IMR-90 (cell line): Measurements from ENCODE around the gene MDFI. TPM values are rescaled to one million over a fixed set of nuclear protein-coding genes. Genes with fewer than 3 reads are reported as not detected.

Experiments
- ATAC-seq: fragments of 200-7000 bp; cut with Tn5 transposase; 2 replicates; pipeline ENCODE4 v1.9.1; 2020; ENCODE audit warnings: low read depth, mild to moderate bottlenecking, moderate library complexity
- BruUV-seq: library from RNA; stranded (reverse); fragments of 400-500 nt; replicated peaks from 2 replicates; lab custom pipeline; 2021; lab: Mats Ljungman, UMichigan
- CTCF ChIA-PET: fragments of 300-600 bp; formaldehyde crosslinking; extraction: SDS; loops from one replicate; lab custom pipeline; 2021; ENCODE audit warnings: antibody characterized with exemption; lab: Yijun Ruan, JAX
- POLR2A ChIA-PET: fragments of 300-600 bp; sonication (Branson Sonifier 250); formaldehyde crosslinking; loops from one replicate; lab custom pipeline; 2022; ENCODE audit warnings: antibody characterized with exemption; ENCODE audit not compliant: unreplicated experiment; lab: Charles Lee
- DNase-seq: peaks from one replicate; pipeline ENCODE4 v3.0.0; 2013
- H2AFZ ChIP-seq: replicated peaks from 2 replicates; pipeline ENCODE3; 2013; ENCODE audit warnings: low read length, mild to moderate bottlenecking; ENCODE audit not compliant: poor library complexity
- H2AK5ac ChIP-seq: 2 replicates; pipeline ENCODE4 v1.6.1; 2013; ENCODE audit warnings: low read depth, low read length, inconsistent platforms
- H2AK9ac ChIP-seq: replicated peaks from 2 replicates; pipeline ENCODE3; 2013; ENCODE audit warnings: mild to moderate bottlenecking, low read depth, low read length, moderate library complexity; ENCODE audit not compliant: poor library complexity
- H2BK120ac ChIP-seq: 2 replicates; pipeline ENCODE4 v1.6.1; 2013; ENCODE audit warnings: low read depth, low read length, inconsistent platforms
- H2BK15ac ChIP-seq: 3 replicates; pipeline ENCODE4 v1.6.1; 2013; ENCODE audit warnings: low read depth, low read length, inconsistent platforms
- H2BK20ac ChIP-seq: 2 replicates; pipeline ENCODE4 v1.6.1; 2013; ENCODE audit warnings: low read depth, mild to moderate bottlenecking, inconsistent platforms, low read length, moderate library complexity
- H2BK5ac ChIP-seq: 2 replicates; pipeline ENCODE4 v1.6.1; 2013; ENCODE audit warnings: mild to moderate bottlenecking, low read depth, low read length, inconsistent platforms; ENCODE audit not compliant: poor library complexity, severe bottlenecking
- H3K14ac ChIP-seq: replicated peaks from 2 replicates; pipeline ENCODE4 v1.6.1; 2013; ENCODE audit warnings: low read depth, low read length, inconsistent platforms
- H3K18ac ChIP-seq: 2 replicates; pipeline ENCODE4 v1.6.1; 2013; ENCODE audit warnings: low read depth, low read length, control low read depth
- H3K23ac ChIP-seq: 2 replicates; pipeline ENCODE4 v1.6.1; 2013; ENCODE audit warnings: low read depth, low read length, inconsistent platforms
- H3K27ac ChIP-seq: 2 replicates; pipeline ENCODE4 v1.5.1; 2013; ENCODE audit warnings: mild to moderate bottlenecking, control low read depth, low read length; ENCODE audit not compliant: insufficient read depth
- H3K27me3 ChIP-seq: 2 replicates; pipeline ENCODE4 v1.6.1; 2013; ENCODE audit warnings: low read length; ENCODE audit not compliant: control insufficient read depth, insufficient read depth
- H3K36me3 ChIP-seq: 2 replicates; pipeline ENCODE4 v1.6.1; 2013; ENCODE audit warnings: low read length, mixed read lengths; ENCODE audit not compliant: control insufficient read depth, insufficient read depth
- H3K4ac ChIP-seq: 2 replicates; pipeline ENCODE4 v1.6.1; 2013; ENCODE audit warnings: low read depth, low read length, inconsistent platforms
- H3K4me1 ChIP-seq: 2 replicates; pipeline ENCODE4 v1.6.1; 2013; ENCODE audit warnings: low read length, mixed read lengths; ENCODE audit not compliant: control insufficient read depth, insufficient read depth
- H3K4me2 ChIP-seq: 2 replicates; pipeline ENCODE4 v1.6.1; 2013; ENCODE audit warnings: low read depth, mild to moderate bottlenecking, control low read depth, low read length, moderate library complexity
- H3K4me3 ChIP-seq: 2 replicates; pipeline ENCODE4 v1.5.1; 2013; ENCODE audit warnings: low read depth, mild to moderate bottlenecking, control low read depth, low read length, moderate library complexity; ENCODE audit not compliant: insufficient read depth
- H3K56ac ChIP-seq: 2 replicates; pipeline ENCODE4 v1.6.1; 2013; ENCODE audit warnings: low read length, inconsistent platforms; ENCODE audit not compliant: insufficient read depth; ENCODE audit errors: extremely low read depth
- H3K79me1 ChIP-seq, 2 experiments: 2 replicates each; pipeline ENCODE4 v1.6.1; 2013; ENCODE audit warnings: low read length in 2 of 2, inconsistent platforms in 1 of 2, low read depth in 1 of 2
- H3K9ac ChIP-seq: 2 replicates; pipeline ENCODE4 v1.6.1; 2013; ENCODE audit warnings: low read depth, low read length, control low read depth
- H3K9me1 ChIP-seq: 2 replicates; pipeline ENCODE4 v1.6.1; 2013; ENCODE audit warnings: low read length, inconsistent platforms; ENCODE audit not compliant: insufficient read depth
- H3K9me3 ChIP-seq: 2 replicates; pipeline ENCODE4 v1.6.1; 2013; ENCODE audit warnings: low read length; ENCODE audit not compliant: control insufficient read depth, insufficient read depth
- H4K20me1 ChIP-seq: 2 replicates; pipeline ENCODE4 v1.6.1; 2013; ENCODE audit warnings: low read length, inconsistent platforms; ENCODE audit not compliant: insufficient read depth
- H4K5ac ChIP-seq: 2 replicates; pipeline ENCODE4 v1.6.1; 2013; ENCODE audit warnings: mild to moderate bottlenecking, low read depth, low read length, control low read depth
- H4K8ac ChIP-seq, 2 experiments: 2 replicates each; pipeline ENCODE4 v1.6.1; 2013; ENCODE audit warnings: low read depth in 2 of 2, low read length in 2 of 2, control low read depth in 1 of 2, inconsistent platforms in 1 of 2
- H4K91ac ChIP-seq: 2 replicates; pipeline ENCODE4 v1.6.1; 2013; ENCODE audit warnings: low read depth, low read length, inconsistent platforms; ENCODE audit not compliant: insufficient read depth
- BHLHE40 ChIP-seq: fragments of 150-350 bp; IDR thresholded peaks from 2 replicates; pipeline ENCODE4 v1.6.1; 2016; ENCODE audit warnings: mild to moderate bottlenecking, low read depth, low read length
- CEBPB ChIP-seq: IDR thresholded peaks from 2 replicates; pipeline ENCODE4 v1.6.1; 2012; ENCODE audit warnings: low read depth, low read length, improper control_type of control experiment
- CHD1 ChIP-seq: IDR thresholded peaks from 2 replicates; pipeline ENCODE4 v1.6.1; 2012; ENCODE audit warnings: low read depth, low read length, improper control_type of control experiment
- CTCF ChIP-seq: conservative IDR thresholded peaks from 2 replicates; pipeline ENCODE4 v1.5.1; 2012; ENCODE audit warnings: mild to moderate bottlenecking, low read depth, low read length, improper control_type of control experiment
- ELK1 ChIP-seq: fragments of 150-350 bp; IDR thresholded peaks from 2 replicates; pipeline ENCODE4 v1.6.1; 2016; ENCODE audit warnings: low read depth, mild to moderate bottlenecking, low read length, moderate library complexity, borderline replicate concordance
- FOS ChIP-seq: fragments of 150-350 bp; IDR thresholded peaks from 2 replicates; pipeline ENCODE4 v1.6.1; 2016; ENCODE audit warnings: low read depth, low read length
- MAFK ChIP-seq: IDR thresholded peaks from 2 replicates; pipeline ENCODE4 v1.6.1; 2012; ENCODE audit warnings: low read depth, low read length, improper control_type of control experiment
- MAZ ChIP-seq: IDR thresholded peaks from 2 replicates; pipeline ENCODE4 v1.6.1; 2012; ENCODE audit warnings: low read depth, mild to moderate bottlenecking, low read length, improper control_type of control experiment, moderate library complexity, borderline replicate concordance
- MXI1 ChIP-seq: IDR thresholded peaks from 2 replicates; pipeline ENCODE4 v1.6.1; 2012; ENCODE audit warnings: low read depth, mild to moderate bottlenecking, low read length, moderate library complexity, borderline replicate concordance
- NFE2L2 ChIP-seq: fragments of 150-350 bp; IDR thresholded peaks from 2 replicates; pipeline ENCODE4 v1.6.1; 2016; ENCODE audit warnings: low read depth, mild to moderate bottlenecking, low read length
- POLR2A ChIP-seq: IDR thresholded peaks from 2 replicates; pipeline ENCODE4 v1.6.1; 2012; ENCODE audit warnings: mild to moderate bottlenecking, low read depth, low read length
- RAD21 ChIP-seq: IDR thresholded peaks from 2 replicates; pipeline ENCODE4 v1.6.1; 2012; ENCODE audit warnings: low read length, improper control_type of control experiment
- RCOR1 ChIP-seq: IDR thresholded peaks from 2 replicates; pipeline ENCODE4 v1.6.1; 2012; ENCODE audit warnings: mild to moderate bottlenecking, low read length, improper control_type of control experiment; ENCODE audit not compliant: insufficient replicate concordance
- RFX5 ChIP-seq: IDR thresholded peaks from 2 replicates; pipeline ENCODE4 v1.8.0; 2012; ENCODE audit warnings: low read depth, mild to moderate bottlenecking, low read length, moderate library complexity
- SMC3 ChIP-seq: fragments of 150-350 bp; IDR thresholded peaks from 2 replicates; pipeline ENCODE4 v1.6.1; 2016; ENCODE audit warnings: low read depth, mild to moderate bottlenecking, antibody characterized with exemption, low read length, moderate library complexity
- USF2 ChIP-seq: fragments of 150-350 bp; IDR thresholded peaks from 2 replicates; pipeline ENCODE4 v1.6.1; 2017; ENCODE audit warnings: mild to moderate bottlenecking, antibody characterized with exemption, low read length, low read depth
- WGBS, 2 experiments: methylation state at CpG; one replicate each; pipeline versions ENCODE4 v1.1.5 to v1.1.7; 2013; ENCODE audit warnings: missing lambda C conversion rate in 2 of 2; ENCODE audit not compliant: insufficient read length in 1 of 2; ENCODE audit errors: extremely low coverage in 2 of 2; 5-methylcytosine and 5-hydroxymethylcytosine counted together
- dilution Hi-C: fragments of 300-500 bp; cut with HindIII; formaldehyde crosslinking; loops from one replicate; pipeline ENCODE4 v1.14.3; 2018; ENCODE audit warnings: low sequenced_read_pairs; ENCODE audit not compliant: unreplicated experiment
- in situ Hi-C: fragments of 300-500 bp; cut with MboI; formaldehyde crosslinking; loops from 3 replicates; pipeline ENCODE4 v1.14.3; 2019; ENCODE audit warnings: low sequenced_read_pairs, inconsistent platforms, mixed read lengths
- intact Hi-C: fragments of 100-400 bp; cut with micrococcal nuclease; formaldehyde crosslinking; loops from 2 replicates; pipeline ENCODE4 v1.10.0; 2022
- polyA plus RNA-seq, 3 experiments: library from polyadenylated mRNA; depleted of rRNA; stranded (reverse); fragments of >200 nt; gene quantifications; 2 replicates each; pipeline ENCODE4 v1.2.3, GENCODE V29; 2012; ENCODE audit warnings: low replicate concordance in 1 of 3
- total RNA-seq: library from RNA; depleted of rRNA; stranded (reverse); fragments of >200 nt; gene quantifications from 2 replicates; pipeline ENCODE4 v1.2.3, GENCODE V29; 2012

The MDFI gene
- total and polyA plus RNA-seq, 2 of the 4 experiments (the other 2 are of a cell fraction) = 0.18 to 0.29 TPM

- H3K4me2 ChIP-seq = no peak overlapping the region
- no peak overlapping the region for H2AK5ac ChIP-seq
- H3K27me3 ChIP-seq = peaks cover 42% of the 10 kb centered on the region
- no peak overlapping the region for H3K4me3 ChIP-seq
- no peak overlapping the region for H3K9ac ChIP-seq
- H3K9me3 ChIP-seq = no peaks in the 10 kb centered on the region
- no peaks in the 10 kb centered on the region for H3K36me3 ChIP-seq
- no peak overlapping the region for H2BK15ac ChIP-seq
- no peak overlapping the region for H4K91ac ChIP-seq
- no peak overlapping the region for H2AFZ ChIP-seq
- H2AK9ac ChIP-seq = no peak overlapping the region
- TF ChIP-seq CHD1 (no peak), USF2 (no peak), FOS (no peak), RAD21 (no peak), CEBPB (no peak), ELK1 (no peak), MXI1 (no peak), NFE2L2 (no peak), POLR2A (no peak), CTCF (no peak), BHLHE40 (no peak), RFX5 (no peak), MAZ (no peak), MAFK (no peak), SMC3 (no peak), RCOR1 (no peak)
- H2BK120ac ChIP-seq = no peak overlapping the region
- BruUV-seq = no TSS peak
- intact Hi-C loops (no loop called here), in situ Hi-C loops (no loop called here), dilution Hi-C loops (no loop called here)
- no peak overlapping the region for H3K14ac ChIP-seq
- H3K56ac ChIP-seq = no peak overlapping the region
- ChIA-PET CTCF (no interaction called here), POLR2A (no interaction called here)
- H3K4ac ChIP-seq = no peak overlapping the region
- no peak overlapping the region for H4K5ac ChIP-seq
- DNase-seq = no peak
- H4K20me1 ChIP-seq = no peaks in the 10 kb centered on the region
- no peak overlapping the region for H4K8ac ChIP-seq
- H3K4me1 ChIP-seq = peaks cover 7% of the 10 kb centered on the region; the same call in 1 of the 2 replicates
- H3K9me1 ChIP-seq = no peaks in the 10 kb centered on the region
- 0% methylated on average over 1 of the region's 5 CpGs; no CpG with 5 or more reads in 1 of the 2 experiments for WGBS, 2 experiments
- H3K27ac ChIP-seq = no peak overlapping the region
- no peak overlapping the region for H2BK20ac ChIP-seq
- no peak overlapping the region for H3K23ac ChIP-seq
- H3K18ac ChIP-seq = no peak overlapping the region
- ATAC-seq = no peak
- no peak overlapping the region for H2BK5ac ChIP-seq
- no peaks in the 10 kb centered on the region for H3K79me1 ChIP-seq
These were observed 15.4 kb downstream of the MDFI start for GRCh38 chr6:41653691-41654090.
